Large intestine (tissue), 3 donors: ENCODE results near the gene CREM. TPM values are rescaled to one million over a fixed set of nuclear protein-coding genes. Genes with fewer than 3 reads are reported as not detected.

ENCODE experiments used
- DNase-seq, 2 donors: peaks; one replicate each; pipeline versions ENCODE4 v3.0.0 to v3.0.0-alpha.2; 2013
- H3K27ac ChIP-seq: one replicate; pipeline ENCODE4 v1.5.1; 2013; ENCODE audit warnings: low read length
- H3K27me3 ChIP-seq: 2 replicates; pipeline ENCODE4 v1.6.1; 2013; ENCODE audit warnings: low read length; ENCODE audit not compliant: control insufficient read depth, insufficient read depth
- H3K36me3 ChIP-seq: 2 replicates; pipeline ENCODE4 v1.6.1; 2013; ENCODE audit warnings: low read length; ENCODE audit not compliant: control insufficient read depth, insufficient read depth
- H3K4me1 ChIP-seq: one replicate; pipeline ENCODE4 v1.6.1; 2013; ENCODE audit warnings: low read length; ENCODE audit not compliant: control insufficient read depth, insufficient read depth
- H3K4me3 ChIP-seq: one replicate; pipeline ENCODE4 v1.5.1; 2013; ENCODE audit warnings: low read length
- H3K9me3 ChIP-seq: one replicate; pipeline ENCODE4 v1.6.1; 2013; ENCODE audit warnings: mild to moderate bottlenecking, low read depth, low read length, moderate library complexity; ENCODE audit not compliant: control insufficient read depth
- WGBS: methylation state at CpG from one replicate; pipeline ENCODE4 v1.1.5; 2013; ENCODE audit warnings: low lambda C conversion rate; ENCODE audit not compliant: insufficient coverage; 5-methylcytosine and 5-hydroxymethylcytosine counted together
- polyA plus RNA-seq: library from polyadenylated mRNA; unstranded; fragments of 120-200 nt; gene quantifications from one replicate; pipeline ENCODE4 v1.2.1, GENCODE V29; 2013

CREM gene
- polyA plus RNA-seq, 1 donor, result 24.2 TPM

GRCh38 chr10:35132727-35133126 lies 6.1 kb downstream of the CREM start:
- no peaks in the 10 kb centered on the region for H3K4me1 ChIP-seq
- no peak overlapping the region for H3K27ac ChIP-seq
- H3K27me3 ChIP-seq, result no peaks in the 10 kb centered on the region
- H3K4me3 ChIP-seq, result no peak overlapping the region
- H3K9me3 ChIP-seq, result no peaks in the 10 kb centered on the region
- no peak for DNase-seq
- H3K36me3 ChIP-seq, result no peaks in the 10 kb centered on the region
- 93% methylated on average over 2 of the region's 2 CpGs for WGBS

GRCh38 chr10:35133586-35133985 lies 6.9 kb downstream of the CREM start:
- H3K27me3 ChIP-seq, result no peaks in the 10 kb centered on the region
- H3K9me3 ChIP-seq, result no peaks in the 10 kb centered on the region
- no peak overlapping the region for H3K4me3 ChIP-seq
- no peak overlapping the region for H3K27ac ChIP-seq
- no peak for DNase-seq
- H3K36me3 ChIP-seq, result no peaks in the 10 kb centered on the region
- no peaks in the 10 kb centered on the region for H3K4me1 ChIP-seq
- 100% methylated on average over 1 of the region's 1 CpG for WGBS

- Histone ChIP-seq H3K27ac (no peak overlapping the region), H3K27me3 (no peaks in the 10 kb centered on the region), H3K4me3 (no peak overlapping the region), H3K36me3 (no peaks in the 10 kb centered on the region), H3K9me3 (no peaks in the 10 kb centered on the region), H3K4me1 (no peaks in the 10 kb centered on the region)
- WGBS, result 100% methylated on average over 1 of the region's 5 CpGs
- no peak for DNase-seq
Measured at GRCh38 chr10:35135861-35136260, 9.2 kb downstream of the CREM start.

GRCh38 chr10:35136263-35136815 lies 9.7 kb downstream of the CREM start:
- no peak for DNase-seq
- Histone ChIP-seq H3K4me1 (peaks cover 3% of the 10 kb centered on the region), H3K9me3 (no peaks in the 10 kb centered on the region), H3K27ac (no peak overlapping the region), H3K36me3 (no peaks in the 10 kb centered on the region), H3K27me3 (no peaks in the 10 kb centered on the region), H3K4me3 (no peak overlapping the region)
- 100% methylated on average over 2 of the region's 4 CpGs for WGBS

GRCh38 chr10:35140126-35140525 lies 13.5 kb downstream of the CREM start:
- peaks cover 3% of the 10 kb centered on the region for H3K4me1 ChIP-seq
- no peaks in the 10 kb centered on the region for H3K27me3 ChIP-seq
- H3K9me3 ChIP-seq, result no peaks in the 10 kb centered on the region
- WGBS, result 86% methylated on average over 2 of the region's 6 CpGs
- DNase-seq, result no peak
- no peaks in the 10 kb centered on the region for H3K36me3 ChIP-seq
- no peak overlapping the region for H3K4me3 ChIP-seq
- H3K27ac ChIP-seq, result no peak overlapping the region

- H3K27ac ChIP-seq, result no peak overlapping the region
- H3K4me3 ChIP-seq, result no peak overlapping the region
- H3K4me1 ChIP-seq, result peaks cover 3% of the 10 kb centered on the region
- DNase-seq, result peak in 1 of 2 donors; percentile 36
- 54% methylated on average over 2 of the region's 3 CpGs for WGBS
- no peaks in the 10 kb centered on the region for H3K36me3 ChIP-seq
- no peaks in the 10 kb centered on the region for H3K27me3 ChIP-seq
- no peaks in the 10 kb centered on the region for H3K9me3 ChIP-seq
Measured at GRCh38 chr10:35140727-35141126, 14.1 kb downstream of the CREM start.

- peak; percentile 19 to 57 for DNase-seq
- no CpG with 5 or more reads among the region's 6 CpGs for WGBS
- no peak overlapping the region for H3K27ac ChIP-seq
- no peak overlapping the region for H3K4me3 ChIP-seq
- H3K9me3 ChIP-seq, result no peaks in the 10 kb centered on the region
- H3K4me1 ChIP-seq, result peaks cover 3% of the 10 kb centered on the region
- H3K36me3 ChIP-seq, result no peaks in the 10 kb centered on the region
- H3K27me3 ChIP-seq, result no peaks in the 10 kb centered on the region
Measured at GRCh38 chr10:35150308-35150707, 23.7 kb downstream of the CREM start.

- Histone ChIP-seq H3K4me3 (no peak overlapping the region), H3K27ac (no peak overlapping the region), H3K9me3 (no peaks in the 10 kb centered on the region), H3K27me3 (no peaks in the 10 kb centered on the region), H3K36me3 (no peaks in the 10 kb centered on the region), H3K4me1 (peaks cover 3% of the 10 kb centered on the region)
- 100% methylated on average over 1 of the region's 3 CpGs for WGBS
- no peak for DNase-seq
Measured at GRCh38 chr10:35152992-35153391, 26.3 kb downstream of the CREM start.

- WGBS, result no CpG with 5 or more reads among the region's 4 CpGs
- no peaks in the 10 kb centered on the region for H3K9me3 ChIP-seq
- no peaks in the 10 kb centered on the region for H3K36me3 ChIP-seq
- H3K4me1 ChIP-seq, result peaks cover 3% of the 10 kb centered on the region
- H3K27me3 ChIP-seq, result no peaks in the 10 kb centered on the region
- no peak overlapping the region for H3K27ac ChIP-seq
- no peak overlapping the region for H3K4me3 ChIP-seq
- DNase-seq, result no peak
Measured at GRCh38 chr10:35153716-35154115, 27.1 kb downstream of the CREM start.

GRCh38 chr10:35160743-35161142 lies 34.1 kb downstream of the CREM start:
- no peaks in the 10 kb centered on the region for H3K4me1 ChIP-seq
- no peaks in the 10 kb centered on the region for H3K9me3 ChIP-seq
- H3K4me3 ChIP-seq, result no peak overlapping the region
- 100% methylated on average over 1 of the region's 1 CpG for WGBS
- H3K27me3 ChIP-seq, result no peaks in the 10 kb centered on the region
- no peak overlapping the region for H3K27ac ChIP-seq
- no peak for DNase-seq
- no peaks in the 10 kb centered on the region for H3K36me3 ChIP-seq

- no peaks in the 10 kb centered on the region for H3K9me3 ChIP-seq
- no peaks in the 10 kb centered on the region for H3K4me1 ChIP-seq
- H3K27me3 ChIP-seq, result no peaks in the 10 kb centered on the region
- no peak overlapping the region for H3K27ac ChIP-seq
- 100% methylated on average over 2 of the region's 2 CpGs for WGBS
- H3K36me3 ChIP-seq, result no peaks in the 10 kb centered on the region
- H3K4me3 ChIP-seq, result no peak overlapping the region
- no peak for DNase-seq
Measured at GRCh38 chr10:35161906-35162305, 35.3 kb downstream of the CREM start.
